CD4-positive, alpha-beta T cell treated with Interleukin-6 for 4 hours (primary cell): Measurements from ENCODE around the gene CCDC85B.

Experiments used
- DNase-seq: peaks from one replicate; pipeline ENCODE4 v3.0.0-alpha.2; 2020; ENCODE audit warnings: mixed read lengths

Gene CCDC85B

DNA sequence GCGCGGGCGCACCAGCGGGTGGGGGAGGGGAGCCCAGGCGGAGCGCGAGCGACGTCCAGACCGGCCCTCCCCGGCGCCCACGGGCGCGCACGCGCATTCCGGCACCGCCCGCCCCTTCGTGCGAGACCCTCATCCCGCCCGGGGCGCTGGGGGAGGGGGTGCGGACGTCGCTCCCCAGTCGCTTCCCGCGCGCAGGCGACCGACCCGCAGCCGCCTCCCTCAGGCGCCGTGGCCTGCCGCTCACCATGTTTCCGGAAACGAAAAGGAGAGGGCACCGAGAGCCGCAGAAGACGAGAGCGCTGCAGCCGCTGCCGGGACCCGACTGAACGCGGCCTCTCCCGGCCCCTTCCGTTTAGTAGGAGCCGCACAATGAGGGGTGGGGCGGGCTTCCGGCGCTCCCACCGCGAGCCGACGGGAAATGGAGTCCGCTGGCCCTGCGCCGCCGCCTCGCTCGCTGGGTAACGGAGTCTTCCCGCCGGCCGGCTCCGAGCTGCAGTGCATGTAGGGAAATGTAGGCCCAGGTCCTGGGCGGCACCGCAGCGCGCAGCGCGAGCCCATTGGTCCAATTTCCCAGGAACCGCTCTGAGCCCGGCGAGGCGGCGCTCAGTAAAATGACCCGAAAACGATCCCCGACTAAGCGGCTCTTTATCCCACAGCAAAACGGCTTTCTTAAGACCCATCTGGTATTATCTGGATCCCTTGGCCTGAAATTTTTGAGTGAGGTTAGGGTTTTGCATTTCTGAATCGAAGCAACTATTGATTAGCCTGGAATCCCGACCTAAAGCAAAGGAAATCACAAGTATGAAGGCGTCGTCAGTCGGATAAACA, 32.4 kb upstream of the CCDC85B start, which contains the start of gene CFL1:
CFL1 (minus strand) TSS at position 328 of the 828 bp plus-strand sequence; CDS start at position 247, 81 bp downstream.
- DNase-seq, result peak; percentile 98

DNA sequence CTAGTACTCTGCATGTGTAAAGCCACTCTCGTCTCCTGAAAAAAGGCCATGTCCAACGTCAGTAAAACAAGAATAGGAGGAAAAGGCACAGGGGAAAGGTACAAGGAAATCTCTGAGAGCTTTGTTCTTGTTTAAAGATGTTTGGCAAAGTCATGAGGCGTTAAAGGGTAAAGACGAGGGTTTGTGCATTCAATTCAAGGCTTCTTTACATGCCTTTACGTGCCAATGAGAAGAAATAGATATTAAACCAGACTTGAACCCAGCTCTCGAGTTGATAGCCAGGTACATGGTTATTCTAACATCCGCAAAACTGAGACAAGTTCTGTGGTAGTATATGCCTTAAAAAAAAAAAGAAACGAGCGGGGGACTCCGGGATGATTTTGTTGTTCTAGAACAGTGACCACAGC, 31.8 kb upstream of the CCDC85B start:
- DNase-seq, result no peak

DNA sequence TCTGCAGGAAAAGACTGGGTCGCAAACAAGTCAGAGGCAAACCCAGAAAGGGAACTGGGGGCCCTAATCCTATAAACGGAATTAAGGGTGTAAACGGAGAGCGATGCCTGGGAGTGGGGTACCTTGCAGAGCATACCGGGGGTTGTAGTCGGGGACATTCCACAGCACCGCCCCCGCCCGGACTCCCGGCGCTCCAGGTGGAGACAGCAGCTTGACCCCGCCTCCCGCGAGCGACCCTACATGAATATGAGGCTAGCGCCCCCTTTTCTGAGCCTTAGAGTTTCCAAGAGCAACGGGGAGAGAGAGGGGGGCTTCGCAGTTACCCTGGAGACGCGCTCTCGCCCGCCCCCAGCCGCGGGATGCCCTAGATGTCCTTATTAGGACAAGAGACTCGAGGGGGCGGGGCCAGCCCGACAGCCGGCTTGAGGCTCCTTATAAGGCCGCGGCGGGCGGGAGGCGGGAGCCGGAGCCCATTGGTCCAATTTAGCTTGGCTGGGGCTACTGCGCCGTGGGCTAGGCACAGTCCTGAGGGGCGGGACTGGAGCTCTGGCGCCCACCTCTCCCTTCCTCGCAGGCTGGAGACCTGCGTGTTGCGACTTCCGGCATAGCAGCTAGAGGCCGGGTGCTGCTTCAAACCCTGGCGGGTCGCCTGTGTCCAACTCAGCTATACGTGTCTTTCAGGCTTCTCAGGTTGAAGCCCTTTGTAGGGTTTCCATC, 31.2 kb upstream of the CCDC85B start:
- peak; percentile 99 for DNase-seq

DNA sequence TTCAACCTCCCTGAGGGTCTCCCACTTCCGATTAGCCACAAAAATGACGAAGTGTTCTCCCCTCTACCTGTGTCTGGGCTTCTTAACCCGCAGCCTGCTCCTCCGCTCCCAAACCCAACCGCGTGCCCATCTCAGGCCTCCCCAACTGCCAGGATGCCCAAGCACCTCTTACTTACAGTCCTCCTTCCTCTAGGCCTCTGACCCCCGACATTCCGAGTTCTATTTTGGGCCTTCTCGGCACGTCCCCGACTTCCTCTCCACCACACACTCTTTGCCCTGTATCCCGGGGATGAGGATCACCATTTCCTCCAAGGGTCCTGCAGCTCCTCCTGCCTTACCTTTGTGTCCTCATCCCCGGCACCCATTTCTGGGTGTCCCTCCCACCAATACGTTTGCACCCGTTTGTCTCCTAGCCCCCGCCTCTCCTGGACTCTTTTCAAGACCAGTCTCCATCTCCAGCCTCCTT, 30.6 kb upstream of the CCDC85B start:
- no peak for DNase-seq

DNA sequence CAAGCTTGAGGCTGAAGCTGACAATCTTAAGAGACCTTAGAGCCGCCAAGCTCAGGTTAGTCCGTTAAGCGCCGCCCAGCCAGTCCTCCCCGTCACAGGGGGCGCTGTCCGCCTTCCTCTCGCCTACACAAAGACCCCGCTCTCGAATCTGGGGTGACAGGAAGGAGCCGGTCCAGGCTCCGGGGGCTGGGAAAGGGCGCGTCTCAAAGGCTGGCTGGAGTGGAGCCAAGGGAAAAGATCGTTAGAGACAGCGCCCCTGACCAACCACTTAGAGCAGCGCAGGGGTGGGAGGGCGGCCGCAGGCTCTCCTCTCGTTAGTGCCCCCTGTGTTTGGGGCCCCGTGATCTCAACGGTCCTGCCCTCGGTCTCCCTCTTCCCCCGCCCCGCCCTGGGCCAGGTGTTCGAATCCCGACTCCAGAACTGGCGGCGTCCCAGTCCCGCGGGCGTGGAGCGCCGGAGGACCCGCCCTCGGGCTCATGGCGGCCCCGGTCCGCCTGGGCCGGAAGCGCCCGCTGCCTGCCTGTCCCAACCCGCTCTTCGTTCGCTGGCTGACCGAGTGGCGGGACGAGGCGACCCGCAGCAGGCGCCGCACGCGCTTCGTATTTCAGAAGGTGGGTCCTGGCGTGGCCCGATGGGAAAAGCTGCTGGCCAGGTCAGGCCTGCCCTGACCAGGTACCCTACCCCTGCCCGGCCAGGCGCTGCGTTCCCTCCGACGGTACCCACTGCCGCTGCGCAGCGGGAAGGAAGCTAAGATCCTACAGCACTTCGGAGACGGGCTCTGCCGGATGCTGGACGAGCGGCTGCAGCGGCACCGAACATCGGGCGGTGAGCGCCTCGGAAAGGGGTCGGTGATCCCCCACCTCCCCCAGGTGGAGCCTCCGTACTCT, 30.0 kb upstream of the CCDC85B start, which contains the start of gene MUS81:
MUS81 (plus strand) TSS at position 156 of the 887 bp plus-strand sequence; CDS start at position 477, 321 bp downstream.
- peak; percentile 97 for DNase-seq

DNA sequence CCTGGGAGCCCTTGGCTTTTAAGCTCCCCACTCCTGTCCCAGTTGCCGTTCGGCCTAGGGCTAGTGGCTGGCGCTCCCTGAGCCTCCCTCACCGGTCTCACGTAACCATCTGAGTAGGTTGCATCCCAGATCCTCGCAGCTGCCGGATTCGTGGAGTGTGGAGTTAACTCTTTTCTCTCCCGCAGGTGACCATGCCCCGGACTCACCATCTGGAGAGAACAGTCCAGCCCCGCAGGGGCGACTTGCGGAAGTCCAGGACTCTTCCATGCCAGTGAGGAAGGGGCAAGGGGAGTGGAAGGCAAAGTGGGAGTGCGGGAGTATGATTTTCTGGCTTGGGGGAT, 29.3 kb upstream of the CCDC85B start:
- no peak for DNase-seq

DNA sequence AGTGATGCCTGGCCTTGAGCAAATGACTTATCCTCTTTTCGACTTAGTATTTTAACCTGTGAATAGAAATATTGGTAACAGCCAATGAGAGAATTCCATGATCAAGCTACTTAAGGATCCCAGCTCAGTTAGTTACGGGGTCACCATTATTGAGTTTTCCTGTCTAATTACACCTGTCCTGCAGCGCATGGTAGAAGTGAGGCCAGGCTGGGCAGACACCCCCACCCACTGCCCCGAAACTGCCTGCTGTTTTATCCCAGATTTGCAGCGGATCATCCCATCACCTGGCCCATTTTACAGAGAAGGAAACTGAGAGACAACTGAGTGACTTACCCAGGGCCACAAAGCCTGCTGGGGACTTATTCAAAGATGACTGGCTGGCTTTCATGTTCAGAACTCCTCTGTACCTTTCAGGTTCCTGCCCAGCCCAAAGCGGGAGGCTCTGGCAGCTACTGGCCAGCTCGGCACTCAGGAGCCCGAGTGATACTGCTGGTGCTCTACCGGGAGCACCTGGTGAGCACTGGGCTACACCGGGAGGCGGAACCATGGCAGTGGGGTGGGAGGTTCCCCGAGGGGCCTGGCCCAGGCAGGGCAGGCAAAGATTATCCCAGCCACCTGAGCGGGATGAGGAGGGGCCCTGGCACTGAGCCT, 28.8 kb upstream of the CCDC85B start:
- DNase-seq, result no peak

DNA sequence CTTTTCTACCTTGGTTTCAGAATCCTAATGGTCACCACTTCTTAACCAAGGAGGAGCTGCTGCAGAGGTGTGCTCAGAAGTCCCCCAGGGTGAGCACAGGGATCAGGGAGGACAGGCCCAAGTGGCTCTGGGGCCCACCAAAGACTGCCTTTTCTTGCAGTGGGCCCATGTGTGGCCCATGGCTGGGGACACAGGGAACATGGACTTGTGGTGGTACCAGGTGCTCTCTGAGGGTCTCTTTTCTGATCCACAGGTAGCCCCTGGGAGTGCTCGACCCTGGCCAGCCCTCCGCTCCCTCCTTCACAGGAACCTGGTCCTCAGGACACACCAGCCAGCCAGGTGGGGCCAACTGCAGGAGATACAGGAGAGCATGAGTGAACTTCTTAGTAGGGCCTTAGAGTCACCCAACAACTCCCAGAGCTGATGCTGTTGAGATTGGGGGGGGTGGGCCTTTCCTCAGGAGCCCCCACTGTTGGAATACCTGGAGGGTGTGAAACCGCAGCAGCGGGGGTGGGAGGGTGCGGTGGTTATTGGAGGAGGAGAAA, 28.2 kb upstream of the CCDC85B start:
- DNase-seq, result no peak

DNA sequence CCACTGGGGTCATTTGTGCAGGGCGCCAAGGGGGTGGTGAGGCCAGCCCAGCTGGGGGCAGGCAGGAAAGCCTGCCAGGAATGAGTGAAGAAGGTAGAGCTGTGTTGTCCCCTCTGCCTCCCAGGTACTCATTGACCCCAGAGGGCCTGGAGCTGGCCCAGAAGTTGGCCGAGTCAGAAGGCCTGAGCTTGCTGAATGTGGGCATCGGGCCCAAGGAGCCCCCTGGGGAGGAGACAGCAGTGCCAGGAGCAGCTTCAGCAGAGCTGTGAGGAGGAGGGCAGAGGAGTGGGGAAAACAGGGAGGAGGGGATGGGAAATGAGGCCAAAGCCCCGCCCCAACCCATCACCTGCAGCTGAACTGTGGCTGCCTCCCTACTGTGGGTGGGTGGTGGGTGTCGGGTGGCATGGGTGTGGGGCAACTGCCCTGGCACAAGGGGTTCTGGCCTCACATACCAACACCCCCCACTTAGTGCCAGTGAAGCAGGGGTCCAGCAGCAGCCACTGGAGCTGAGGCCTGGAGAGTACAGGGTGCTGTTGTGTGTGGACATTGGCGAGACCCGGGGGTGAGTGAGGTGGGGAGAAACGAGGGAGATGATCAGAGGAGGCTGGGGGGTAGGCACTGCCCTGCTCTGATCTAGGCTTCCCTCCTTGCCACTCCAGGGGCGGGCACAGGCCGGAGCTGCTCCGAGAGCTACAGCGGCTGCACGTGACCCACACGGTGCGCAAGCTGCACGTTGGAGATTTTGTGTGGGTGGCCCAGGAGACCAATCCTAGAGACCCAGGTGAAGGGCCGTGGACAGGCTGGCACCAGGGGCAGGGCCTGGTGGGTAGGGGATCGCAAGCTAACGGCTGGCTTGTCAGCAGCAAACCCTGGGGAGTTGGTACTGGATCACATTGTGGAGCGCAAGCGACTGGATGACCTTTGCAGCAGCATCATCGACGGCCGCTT, 27.3 kb upstream of the CCDC85B start:
- DNase-seq, result no peak

DNA sequence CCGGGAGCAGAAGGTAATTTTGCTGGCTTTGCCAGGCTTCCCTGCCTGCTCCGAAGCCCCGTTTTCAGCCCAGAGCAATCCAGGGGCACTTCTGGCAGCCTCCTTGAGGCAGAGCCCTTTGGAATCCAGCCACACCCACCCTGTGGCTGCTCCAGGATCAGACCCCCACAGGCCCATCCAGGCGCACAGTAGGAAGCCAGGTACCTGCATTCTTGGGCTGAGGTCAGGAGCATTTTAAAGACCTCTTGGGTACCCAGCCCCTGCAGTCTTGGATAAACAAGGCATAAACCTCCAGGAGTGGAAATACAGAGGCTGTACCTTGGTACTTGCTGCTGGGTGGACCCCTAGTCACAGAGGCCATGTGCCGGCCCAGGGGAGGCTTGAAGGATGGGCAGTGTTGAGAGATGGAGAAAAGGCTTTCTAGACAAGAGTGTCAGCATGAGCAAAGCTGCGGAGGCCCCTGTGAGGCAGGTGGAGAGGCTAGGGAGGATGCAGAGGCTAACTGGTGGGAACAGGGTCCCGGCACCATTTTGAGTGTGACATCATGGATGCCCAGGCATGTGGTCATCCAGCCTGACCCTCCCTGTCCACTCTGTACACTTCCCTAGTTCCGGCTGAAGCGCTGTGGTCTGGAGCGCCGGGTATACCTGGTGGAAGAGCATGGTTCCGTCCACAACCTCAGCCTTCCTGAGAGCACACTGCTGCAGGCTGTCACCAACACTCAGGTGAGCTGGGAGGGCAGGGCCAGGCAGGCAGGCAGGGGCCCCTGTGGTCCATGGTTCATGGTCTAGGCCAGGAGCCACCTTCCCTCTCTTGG, 26.4 kb upstream of the CCDC85B start:
- no peak for DNase-seq

DNA sequence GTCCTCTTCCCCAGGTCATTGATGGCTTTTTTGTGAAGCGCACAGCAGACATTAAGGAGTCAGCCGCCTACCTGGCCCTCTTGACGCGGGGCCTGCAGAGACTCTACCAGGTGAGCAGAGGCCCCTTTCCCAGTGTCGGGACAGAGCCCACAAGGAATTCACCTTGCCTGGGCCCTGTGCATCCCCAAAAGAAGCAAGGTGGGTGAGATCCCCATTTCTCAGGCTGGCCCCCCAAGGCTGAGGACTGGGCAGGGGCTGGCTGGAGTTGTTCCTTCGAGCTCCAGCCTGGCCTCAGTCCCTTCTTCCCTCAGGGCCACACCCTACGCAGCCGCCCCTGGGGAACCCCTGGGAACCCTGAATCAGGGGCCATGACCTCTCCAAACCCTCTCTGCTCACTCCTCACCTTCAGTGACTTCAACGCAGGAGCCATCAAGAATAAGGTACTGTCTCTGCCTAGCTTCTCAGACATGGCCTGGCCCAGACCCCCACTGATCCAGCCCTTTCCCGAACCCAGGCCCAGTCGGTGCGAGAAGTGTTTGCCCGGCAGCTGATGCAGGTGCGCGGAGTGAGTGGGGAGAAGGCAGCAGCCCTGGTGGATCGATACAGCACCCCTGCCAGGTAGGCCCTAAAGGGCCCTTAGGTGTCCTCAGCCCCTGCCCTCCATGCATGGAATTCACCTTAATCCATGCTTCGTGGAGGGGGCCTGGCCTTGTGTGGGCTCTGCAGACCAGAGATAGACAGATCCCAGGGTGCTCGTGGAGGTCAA, 25.6 kb upstream of the CCDC85B start:
- no peak for DNase-seq

DNA sequence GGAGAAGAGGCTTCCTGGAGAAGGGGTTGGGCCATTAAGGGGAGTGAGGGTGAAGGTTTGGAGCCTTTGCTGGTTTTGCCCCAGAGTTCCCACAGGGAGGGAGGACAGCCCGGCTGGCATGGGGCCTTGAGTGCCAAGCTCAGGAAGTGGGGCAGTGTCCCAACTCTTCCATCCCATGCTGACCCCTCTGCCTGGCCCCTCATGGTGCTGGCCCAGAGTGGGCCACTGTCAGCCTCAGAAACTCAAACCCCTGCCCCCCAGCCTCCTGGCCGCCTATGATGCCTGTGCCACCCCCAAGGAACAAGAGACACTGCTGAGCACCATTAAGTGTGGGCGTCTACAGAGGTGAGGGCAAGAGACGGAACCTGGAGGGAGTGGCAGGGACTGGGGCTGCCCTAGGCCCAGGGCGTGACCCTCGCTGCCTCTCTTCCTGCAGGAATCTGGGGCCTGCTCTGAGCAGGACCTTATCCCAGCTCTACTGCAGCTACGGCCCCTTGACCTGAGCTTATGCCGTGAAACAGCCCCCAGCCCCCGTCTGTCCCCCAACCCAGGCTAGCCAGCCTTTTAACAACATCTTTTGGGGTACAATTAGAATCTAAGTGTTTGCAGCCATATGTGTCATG, 24.8 kb upstream of the CCDC85B start:
- no peak for DNase-seq

DNA sequence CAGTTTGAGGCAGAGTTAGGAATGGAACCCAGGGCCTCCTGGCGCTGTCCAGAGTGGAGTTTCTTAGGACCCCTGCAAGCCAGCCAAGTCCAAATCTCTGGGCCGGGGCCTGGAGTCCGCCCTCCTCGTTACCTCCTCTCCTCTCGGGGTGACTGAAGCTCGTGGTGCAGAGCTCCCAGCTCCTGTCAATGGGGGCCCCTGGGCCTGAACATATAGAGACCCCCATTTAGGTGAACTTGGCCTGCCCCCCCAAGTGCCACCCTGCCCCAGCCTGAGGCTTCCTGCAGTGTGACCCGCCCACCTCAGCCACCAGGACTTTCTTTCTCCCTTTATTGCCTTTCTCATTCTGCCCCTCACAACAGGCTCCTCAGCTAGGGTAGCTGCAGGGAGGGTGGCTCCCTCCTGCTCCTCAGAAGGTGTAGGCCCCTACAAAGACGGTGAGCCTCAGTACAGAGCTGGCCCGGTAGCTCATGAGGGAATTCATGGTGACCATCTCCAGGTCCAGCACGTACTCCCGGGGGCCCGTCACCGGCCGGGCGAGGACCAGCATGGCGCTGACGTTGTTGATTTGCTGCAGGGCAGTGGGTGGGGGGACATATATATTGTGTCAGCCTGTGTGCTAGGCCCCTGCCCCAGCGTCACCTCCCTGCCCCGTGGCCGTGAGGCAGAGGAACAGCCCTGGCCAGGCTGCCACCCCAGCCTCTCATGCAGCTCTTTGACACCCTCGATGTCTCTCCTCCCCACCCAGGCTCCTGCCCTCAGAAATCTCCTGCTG, 23.8 kb upstream of the CCDC85B start:
- DNase-seq, result no peak

DNA sequence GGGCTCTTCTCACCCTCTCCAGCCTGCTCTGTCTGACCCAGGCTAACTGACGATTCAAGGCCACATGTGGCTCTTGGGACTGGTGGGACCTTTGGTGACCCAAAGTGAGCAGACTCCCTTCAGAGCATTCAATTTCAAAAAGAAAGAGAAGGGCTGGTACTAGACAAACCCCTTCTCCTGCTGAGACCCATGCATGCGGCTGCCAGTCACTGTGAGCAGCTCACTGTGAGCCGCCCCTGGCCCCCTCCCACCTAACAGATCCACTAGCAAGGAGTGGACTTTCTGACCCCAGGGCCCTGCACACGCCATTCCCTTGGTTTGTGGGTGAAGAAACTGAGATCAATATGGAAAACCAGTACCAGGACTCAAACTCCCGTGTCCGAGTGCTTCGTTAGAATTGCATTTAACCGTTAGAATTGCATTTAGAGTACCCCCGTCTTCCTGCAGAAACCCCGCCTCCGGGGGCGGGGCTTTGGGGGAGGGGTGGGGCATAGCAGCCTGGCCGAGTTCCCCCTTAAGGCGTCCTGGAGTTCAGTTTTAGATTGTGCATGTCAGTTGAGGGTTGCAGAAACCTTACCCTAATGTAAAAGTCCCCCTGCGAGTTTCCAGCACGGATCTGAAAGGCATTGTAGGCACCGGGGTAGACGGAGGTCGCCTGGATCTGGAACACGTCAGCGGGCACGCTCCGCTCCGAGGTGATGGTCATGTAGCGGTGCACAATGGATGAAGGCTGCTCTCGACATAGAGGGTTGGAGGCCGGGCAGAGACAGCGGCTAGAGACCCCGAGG, 23.0 kb upstream of the CCDC85B start:
- DNase-seq, result peak; percentile 35

DNA sequence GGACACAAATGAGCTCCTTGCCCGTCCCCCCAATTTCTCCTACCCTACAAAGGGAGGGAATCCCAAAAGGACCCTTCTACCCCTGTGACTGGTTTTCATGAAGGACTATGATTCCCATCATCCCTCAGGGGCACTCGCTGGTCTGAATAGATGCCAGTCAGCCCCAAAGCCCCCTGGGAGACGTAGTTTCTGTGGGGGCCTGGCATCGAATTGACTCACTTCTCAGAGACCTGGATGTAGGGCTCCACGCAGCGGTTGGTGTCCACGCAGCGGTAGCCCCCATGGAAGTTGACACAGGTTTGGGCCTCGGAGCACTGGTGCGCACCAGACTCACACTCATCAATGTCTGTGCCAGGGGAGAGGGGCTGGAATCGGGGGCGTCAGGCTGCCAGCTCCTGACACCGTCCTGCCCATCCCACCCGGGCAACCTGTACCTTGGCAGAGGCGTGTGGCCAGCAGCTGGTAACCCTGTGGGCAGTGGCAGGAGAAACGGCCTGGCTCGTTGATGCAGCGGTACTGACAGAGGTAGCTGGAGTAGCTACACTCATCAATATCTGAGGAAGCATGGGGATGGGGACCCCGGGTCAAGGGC, 22.3 kb upstream of the CCDC85B start:
- peak; percentile 33 for DNase-seq

DNA sequence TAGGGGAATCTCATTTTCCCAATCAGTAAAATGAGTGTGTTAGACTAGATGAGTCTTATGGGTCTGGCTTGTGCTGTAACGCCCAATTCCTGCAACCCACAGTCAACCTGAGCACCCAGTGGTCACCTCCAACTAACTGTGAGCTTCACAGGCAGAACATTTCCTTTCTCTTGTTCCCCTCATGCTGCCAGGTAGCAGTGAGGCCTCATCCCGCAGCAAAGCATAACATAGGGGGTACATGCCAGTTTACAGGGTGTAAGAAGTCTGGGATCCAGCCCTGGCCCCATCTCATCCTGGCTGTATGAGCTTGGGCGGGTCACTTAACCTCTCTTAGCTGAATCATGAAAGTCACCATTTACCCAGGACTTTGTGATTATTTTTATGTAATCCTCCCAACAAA, 21.6 kb upstream of the CCDC85B start:
- no peak for DNase-seq
